ENCODE results near the gene FAM135A.
"Not testable (repeated sequence)": the region's sequence is repeated elsewhere in the genome, so short reads cannot be mapped to it uniquely, and the experiment has no call there.

The FAM135A gene

GRCh38 chr6:70601014-70601413 is 187.7 kb downstream of the FAM135A start:
- H3K27me3 ChIP-seq, result no peaks in the 10 kb centered on the region

GRCh38 chr6:70604254-70604653 is 190.9 kb downstream of the FAM135A start:
- no peak for TF ChIP-seq CTCF (IDR thresholded peaks at IDR 0.05; ENCODE audit: low read depth, low read length)
- H3K27me3 ChIP-seq, result no peaks in the 10 kb centered on the region
- no peaks in the 10 kb centered on the region for H3K4me1 ChIP-seq
- H3K4me3 ChIP-seq (ENCODE audit: low read depth, low read length), result no peak overlapping the region
- H3K9me3 ChIP-seq, result no peaks in the 10 kb centered on the region
- no peaks in the 10 kb centered on the region for H3K36me3 ChIP-seq
- DNase-seq, result no peak

More at GRCh38 chr6:70601014-70601413, 187.7 kb downstream of the FAM135A start:
- H3K36me3 ChIP-seq, result no peaks in the 10 kb centered on the region
- DNase-seq, result no peak
- H3K4me3 ChIP-seq (ENCODE audit: low read depth, low read length), result no peak overlapping the region
- no peak for TF ChIP-seq CTCF (IDR thresholded peaks at IDR 0.05; ENCODE audit: low read depth, low read length)
- H3K9me3 ChIP-seq, result no peaks in the 10 kb centered on the region
- no peaks in the 10 kb centered on the region; the same call in 1 of the 2 replicates for H3K4me1 ChIP-seq

GRCh38 chr6:70607371-70607770 is 194.1 kb downstream of the FAM135A start:
- H3K27me3 ChIP-seq; H3K9me3 ChIP-seq; DNase-seq; H3K36me3 ChIP-seq; H3K4me1 ChIP-seq; H3K4me3 ChIP-seq (ENCODE audit: low read depth, low read length): not testable (repeated sequence)

GRCh38 chr6:70609181-70609580 is 195.9 kb downstream of the FAM135A start:
- not testable (repeated sequence) for DNase-seq; H3K4me1 ChIP-seq; H3K36me3 ChIP-seq; H3K27me3 ChIP-seq; H3K9me3 ChIP-seq; H3K4me3 ChIP-seq (ENCODE audit: low read depth, low read length)

All from BE2C (cell line).